H9 (cell line): ENCODE measurements around the gene TOR1AIP1. TPM values are rescaled to one million over a fixed set of nuclear protein-coding genes. Genes with fewer than 3 reads are reported as not detected.

ENCODE experiments used
- DNase-seq: peaks from one replicate; pipeline ENCODE4 v3.0.0-alpha.2; 2017
- H2AFZ ChIP-seq: one replicate; pipeline ENCODE4 v1.6.1; 2013; ENCODE audit warnings: mild to moderate bottlenecking, low read length, control low read depth, moderate library complexity
- H2AK5ac ChIP-seq: 2 replicates; pipeline ENCODE4 v1.6.1; 2013; ENCODE audit warnings: low read length, control low read depth, mixed read lengths; ENCODE audit not compliant: insufficient read length
- H2BK120ac ChIP-seq: one replicate; pipeline ENCODE4 v1.6.1; 2013; ENCODE audit warnings: low read depth, mild to moderate bottlenecking, low read length, control low read depth, inconsistent platforms; ENCODE audit not compliant: poor library complexity, severe bottlenecking
- H2BK12ac ChIP-seq: 2 replicates; pipeline ENCODE4 v1.6.1; 2013; ENCODE audit warnings: low read length, control low read depth, mixed read lengths, low read depth; ENCODE audit not compliant: insufficient read length
- H2BK15ac ChIP-seq: 2 replicates; pipeline ENCODE4 v1.6.1; 2013; ENCODE audit warnings: low read depth, low read length, control low read depth
- H2BK20ac ChIP-seq: one replicate; pipeline ENCODE4 v1.6.1; 2013; ENCODE audit warnings: low read depth, mild to moderate bottlenecking, low read length, control low read depth, inconsistent platforms; ENCODE audit not compliant: poor library complexity, severe bottlenecking
- H2BK5ac ChIP-seq: 2 replicates; pipeline ENCODE4 v1.6.1; 2013; ENCODE audit warnings: low read length, control low read depth, mixed read lengths; ENCODE audit not compliant: insufficient read length
- H3K14ac ChIP-seq: 2 replicates; pipeline ENCODE4 v1.6.1; 2013; ENCODE audit warnings: low read length, control low read depth; ENCODE audit not compliant: insufficient read depth
- H3K18ac ChIP-seq: 2 replicates; pipeline ENCODE4 v1.6.1; 2013; ENCODE audit warnings: low read depth, mild to moderate bottlenecking, mixed read lengths, low read length, control low read depth; ENCODE audit not compliant: insufficient read length
- H3K23ac ChIP-seq: 2 replicates; pipeline ENCODE4 v1.6.1; 2013; ENCODE audit warnings: low read length, control low read depth, mixed read lengths, low read depth; ENCODE audit not compliant: insufficient read length
- H3K23me2 ChIP-seq: 2 replicates; pipeline ENCODE4 v1.6.1; 2013; ENCODE audit warnings: low read depth, mild to moderate bottlenecking, mixed read lengths, low read length, control low read depth; ENCODE audit not compliant: insufficient read length, poor library complexity, severe bottlenecking
- H3K27ac ChIP-seq: 2 replicates; pipeline ENCODE4 v1.5.1; 2013; ENCODE audit warnings: low read length, control low read depth, mixed read lengths, low read depth; ENCODE audit not compliant: insufficient read length
- H3K27me3 ChIP-seq: 2 replicates; pipeline ENCODE4 v1.6.1; 2013; ENCODE audit warnings: low read length, control low read depth, inconsistent platforms; ENCODE audit not compliant: insufficient read depth
- H3K4ac ChIP-seq: 2 replicates; pipeline ENCODE4 v1.6.1; 2013; ENCODE audit warnings: low read depth, mild to moderate bottlenecking, control low read depth, inconsistent platforms, low read length, moderate library complexity
- H3K4me1 ChIP-seq: 2 replicates; pipeline ENCODE4 v1.6.1; 2013; ENCODE audit warnings: low read length, control low read depth, inconsistent platforms; ENCODE audit not compliant: insufficient read depth
- H3K4me2 ChIP-seq: 2 replicates; pipeline ENCODE4 v1.6.1; 2013; ENCODE audit warnings: low read length, control low read depth, mixed read lengths; ENCODE audit not compliant: insufficient read length, insufficient read depth
- H3K56ac ChIP-seq: 2 replicates; pipeline ENCODE4 v1.6.1; 2013; ENCODE audit warnings: low read depth, mild to moderate bottlenecking, mixed read lengths, low read length, control low read depth; ENCODE audit not compliant: insufficient read length
- H3K79me1 ChIP-seq: 2 replicates; pipeline ENCODE4 v1.6.1; 2013; ENCODE audit warnings: low read depth, mild to moderate bottlenecking, moderate library complexity, low read length, control low read depth, inconsistent platforms; ENCODE audit not compliant: insufficient read depth, poor library complexity, severe bottlenecking
- H3K79me2 ChIP-seq: 2 replicates; pipeline ENCODE4 v1.6.1; 2013; ENCODE audit warnings: low read length, control low read depth, inconsistent platforms; ENCODE audit not compliant: insufficient read depth
- H3K9ac ChIP-seq: 2 replicates; pipeline ENCODE4 v1.6.1; 2013; ENCODE audit warnings: low read length, control low read depth, mixed read lengths; ENCODE audit not compliant: insufficient read length; ENCODE audit errors: extremely low read depth
- H3K9me3 ChIP-seq: one replicate; pipeline ENCODE4 v1.6.1; 2013; ENCODE audit warnings: low read depth, low read length, inconsistent platforms; ENCODE audit not compliant: control insufficient read depth
- H3T11ph ChIP-seq: one replicate; pipeline ENCODE4 v1.6.1; 2013; ENCODE audit warnings: mild to moderate bottlenecking, low read length, control low read depth, inconsistent platforms
- H4K20me1 ChIP-seq: one replicate; pipeline ENCODE4 v1.6.1; 2013; ENCODE audit not compliant: control insufficient read depth, insufficient read length, insufficient read depth
- H4K5ac ChIP-seq: 2 replicates; pipeline ENCODE4 v1.6.1; 2013; ENCODE audit warnings: low read depth, mild to moderate bottlenecking, mixed read lengths, low read length, control low read depth; ENCODE audit not compliant: insufficient read length
- H4K8ac ChIP-seq: replicated peaks from 2 replicates; pipeline ENCODE4 v1.6.1; 2013; ENCODE audit warnings: low read length, control low read depth, mixed read lengths, low read depth; ENCODE audit not compliant: insufficient read length
- H4K91ac ChIP-seq: 2 replicates; pipeline ENCODE4 v1.6.1; 2013; ENCODE audit warnings: low read depth, mild to moderate bottlenecking, moderate library complexity, mixed read lengths, low read length, control low read depth; ENCODE audit not compliant: insufficient read length
- H3K27ac Mint-ChIP-seq, 3 experiments: 2 replicates in 2 of 3; 3 replicates in 1 of 3; pipeline ENCODE4 v1.8.0; 2020 to 2021; ENCODE audit warnings: mixed read lengths in 3 of 3, mild to moderate bottlenecking in 1 of 3, moderate library complexity in 1 of 3
- H3K27me3 Mint-ChIP-seq: 2 replicates; pipeline ENCODE4 v1.8.0; 2021; ENCODE audit warnings: low read depth, mild to moderate bottlenecking, moderate library complexity, mixed read lengths
- H3K36me3 Mint-ChIP-seq, 3 experiments: 2 replicates in 2 of 3; 3 replicates in 1 of 3; pipeline ENCODE4 v1.8.0; 2020 to 2021; ENCODE audit warnings: low read depth in 3 of 3, mixed read lengths in 3 of 3; ENCODE audit not compliant: insufficient read depth in 1 of 3
- H3K4me1 Mint-ChIP-seq, 2 experiments: 2 replicates each; pipeline ENCODE4 v1.8.0; 2020; ENCODE audit warnings: mixed read lengths in 2 of 2
- H3K4me3 Mint-ChIP-seq, 2 experiments: 2 replicates in 1 of 2; 3 replicates in 1 of 2; pipeline ENCODE4 v1.8.0; 2020 to 2021; ENCODE audit warnings: mild to moderate bottlenecking in 2 of 2, mixed read lengths in 2 of 2, moderate library complexity in 1 of 2
- H3K9me3 Mint-ChIP-seq, 2 experiments: 2 replicates in 1 of 2; 3 replicates in 1 of 2; pipeline ENCODE4 v1.8.0; 2020; ENCODE audit warnings: mild to moderate bottlenecking in 2 of 2, mixed read lengths in 2 of 2, moderate library complexity in 1 of 2
- total RNA-seq: library from RNA; stranded (reverse); gene quantifications from 2 replicates; pipeline ENCODE4 v1.2.1, GENCODE V29; 2021
- TF ChIP-seq, protein P1 (sequence below): fragments of 200-600 bp; sonication (generic); conservative IDR thresholded peaks from 3 replicates; pipeline ENCODE4 v1.8.0; 2021; ENCODE audit warnings: antibody characterized with exemption, mild to moderate bottlenecking

The TOR1AIP1 gene
- total RNA-seq, 1 experiment from 2014 or later, result 25.5 TPM

DNA sequence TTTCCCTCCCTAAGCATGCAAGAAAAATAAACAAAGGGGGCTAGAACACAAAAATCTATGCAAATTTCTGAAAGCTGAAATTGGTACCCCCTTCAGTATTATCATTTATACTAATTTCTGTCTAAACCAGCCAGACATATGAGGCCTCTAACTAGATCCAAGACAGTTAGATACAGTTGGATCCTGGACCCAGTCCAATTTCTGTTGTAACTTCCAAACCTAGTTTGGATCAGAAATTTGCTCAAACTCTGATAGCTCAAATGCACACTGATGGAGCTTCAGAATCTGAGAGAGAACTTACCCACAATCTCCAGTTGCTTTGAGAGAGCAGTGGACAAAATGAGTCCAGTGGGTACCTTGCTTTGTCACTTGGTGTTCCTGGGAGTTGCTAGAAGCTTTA, 84.5 kb downstream of the TOR1AIP1 start:
- DNase-seq, result no peak
- Histone ChIP-seq H4K8ac (no peak overlapping the region), H2BK20ac (no peak overlapping the region), H3K27ac (no peak overlapping the region), H3K14ac (no peak overlapping the region), H3K79me1 (peaks cover 8% of the 10 kb centered on the region), H4K91ac (no peak overlapping the region), H3K23ac (no peak overlapping the region), H3K9ac (no peak overlapping the region), H2BK12ac (no peak overlapping the region), H3K18ac (no peak overlapping the region), H3K4me1 (no peaks in the 10 kb centered on the region), H3K56ac (no peak overlapping the region), H2BK5ac (no peak overlapping the region), H3K4me2 (no peak overlapping the region), H2AK5ac (no peak overlapping the region), H2BK120ac (no peak overlapping the region), H3K27me3 (no peaks in the 10 kb centered on the region), H3K9me3 (no peaks in the 10 kb centered on the region), H3K4ac (no peak overlapping the region), H3K23me2 (no peaks in the 10 kb centered on the region), H3T11ph (no peak overlapping the region), H3K79me2 (peaks cover 7% of the 10 kb centered on the region; the same call in 1 of the 2 replicates), H2BK15ac (no peak overlapping the region), H4K5ac (no peak overlapping the region), H4K20me1 (no peaks in the 10 kb centered on the region), H2AFZ (no peak overlapping the region)
- Mint-ChIP-seq H3K36me3 (peaks cover 3 to 12% (median 5%) of the 10 kb centered on the region in 3 experiments; a peak in 5 of 7 replicates), H3K27ac (no peak overlapping the region), H3K4me1 (peaks cover 21 to 22% of the 10 kb centered on the region in 2 experiments), H3K9me3 (no peaks in the 10 kb centered on the region), H3K27me3 (no peaks in the 10 kb centered on the region), H3K4me3 (no peak overlapping the region)
- TF ChIP-seq, protein P1, sequence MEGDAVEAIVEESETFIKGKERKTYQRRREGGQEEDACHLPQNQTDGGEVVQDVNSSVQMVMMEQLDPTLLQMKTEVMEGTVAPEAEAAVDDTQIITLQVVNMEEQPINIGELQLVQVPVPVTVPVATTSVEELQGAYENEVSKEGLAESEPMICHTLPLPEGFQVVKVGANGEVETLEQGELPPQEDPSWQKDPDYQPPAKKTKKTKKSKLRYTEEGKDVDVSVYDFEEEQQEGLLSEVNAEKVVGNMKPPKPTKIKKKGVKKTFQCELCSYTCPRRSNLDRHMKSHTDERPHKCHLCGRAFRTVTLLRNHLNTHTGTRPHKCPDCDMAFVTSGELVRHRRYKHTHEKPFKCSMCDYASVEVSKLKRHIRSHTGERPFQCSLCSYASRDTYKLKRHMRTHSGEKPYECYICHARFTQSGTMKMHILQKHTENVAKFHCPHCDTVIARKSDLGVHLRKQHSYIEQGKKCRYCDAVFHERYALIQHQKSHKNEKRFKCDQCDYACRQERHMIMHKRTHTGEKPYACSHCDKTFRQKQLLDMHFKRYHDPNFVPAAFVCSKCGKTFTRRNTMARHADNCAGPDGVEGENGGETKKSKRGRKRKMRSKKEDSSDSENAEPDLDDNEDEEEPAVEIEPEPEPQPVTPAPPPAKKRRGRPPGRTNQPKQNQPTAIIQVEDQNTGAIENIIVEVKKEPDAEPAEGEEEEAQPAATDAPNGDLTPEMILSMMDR, result no peak
